Pons (tissue), 1 donor: ENCODE results near the gene RPP14.
A peak's percentile ranks its signal among the peaks of the same experiment; 100 is the strongest.

ENCODE experiments used
- DNase-seq: peaks from one replicate; pipeline ENCODE4 v3.0.0-alpha.2; 2016; ENCODE audit warnings: low spot score

Gene RPP14

GRCh38 chr3:58291671-58292338 lies 14.2 kb upstream of the RPP14 start:
- no peak for DNase-seq

DNA sequence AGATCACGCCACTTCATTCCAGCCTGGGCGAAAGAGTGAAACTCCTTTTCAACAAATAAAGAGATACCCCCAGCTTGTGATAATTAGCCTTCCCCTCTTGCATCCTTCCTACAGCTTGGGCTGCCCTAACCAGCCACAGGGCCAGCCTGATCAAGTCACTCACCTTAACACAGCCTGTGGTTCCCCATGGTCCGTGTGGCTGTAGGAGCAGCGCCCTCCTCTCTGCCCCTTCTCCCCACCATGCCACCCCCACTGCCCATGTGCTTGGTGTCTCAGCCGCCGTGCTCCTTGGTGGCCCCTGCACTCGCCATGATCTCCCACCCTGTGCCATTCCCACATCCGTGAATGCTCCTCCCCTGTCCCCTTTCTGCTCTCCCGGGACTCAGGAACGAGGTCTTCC lies 13.2 kb upstream of the RPP14 start:
- DNase-seq = no peak

DNA sequence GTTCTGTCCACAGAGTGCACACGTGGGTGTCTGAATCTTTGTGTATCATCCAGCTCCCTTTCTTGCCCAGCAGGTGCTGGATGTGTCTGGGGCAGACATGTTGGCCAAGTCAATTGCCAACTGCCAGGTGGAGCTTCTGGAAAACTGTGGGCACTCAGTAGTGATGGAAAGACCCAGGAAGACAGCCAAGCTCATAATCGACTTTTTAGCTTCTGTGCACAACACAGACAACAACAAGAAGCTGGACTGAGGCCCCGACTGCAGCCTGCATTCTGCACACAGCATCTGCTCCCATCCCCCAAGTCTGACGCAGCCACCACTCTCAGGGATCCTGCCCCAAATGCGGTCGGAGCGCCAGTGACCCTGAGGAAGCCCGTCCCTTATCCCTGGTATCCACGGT lies 12.5 kb upstream of the RPP14 start:
- peak; percentile 80 for DNase-seq

DNA sequence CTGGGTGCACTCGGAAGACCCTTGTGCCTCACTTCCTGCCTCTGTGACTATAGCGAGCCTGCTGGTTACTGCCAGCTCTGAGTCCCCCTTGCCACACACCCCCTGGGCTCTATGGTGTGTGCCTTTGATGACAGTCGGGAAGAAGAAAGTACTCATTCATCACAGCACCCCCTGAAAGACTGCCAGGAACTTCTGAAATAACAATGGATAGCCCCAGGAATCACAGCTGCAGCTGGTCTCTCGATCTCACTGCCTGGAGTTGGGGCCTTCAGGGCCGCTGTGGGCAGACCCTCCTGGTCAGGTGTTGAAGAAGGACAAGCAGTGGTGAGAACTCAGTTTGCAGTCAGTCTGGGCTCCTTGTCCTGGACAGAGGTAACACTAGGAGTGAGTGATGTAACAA lies 9.8 kb upstream of the RPP14 start:
- DNase-seq = peak; percentile 98

DNA sequence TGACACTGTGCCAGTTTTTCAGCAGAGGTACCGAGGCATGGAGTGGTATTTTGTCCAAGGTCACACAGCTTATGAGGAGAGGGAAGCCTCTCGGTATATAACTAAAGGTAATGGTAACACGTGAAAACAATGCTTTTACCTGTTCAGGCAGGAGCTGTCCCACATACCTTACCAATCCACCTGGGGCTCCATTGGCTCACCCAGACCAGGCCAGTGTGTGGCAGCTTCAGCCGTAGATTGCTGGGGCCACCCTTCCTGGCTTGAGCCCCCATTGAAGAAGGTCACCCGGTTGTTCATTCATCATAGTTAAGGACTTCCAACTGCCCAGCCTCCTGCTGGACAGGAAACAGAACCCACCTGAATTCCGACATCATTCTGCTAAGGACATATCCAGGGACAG lies 9.2 kb upstream of the RPP14 start:
- no peak for DNase-seq

DNA sequence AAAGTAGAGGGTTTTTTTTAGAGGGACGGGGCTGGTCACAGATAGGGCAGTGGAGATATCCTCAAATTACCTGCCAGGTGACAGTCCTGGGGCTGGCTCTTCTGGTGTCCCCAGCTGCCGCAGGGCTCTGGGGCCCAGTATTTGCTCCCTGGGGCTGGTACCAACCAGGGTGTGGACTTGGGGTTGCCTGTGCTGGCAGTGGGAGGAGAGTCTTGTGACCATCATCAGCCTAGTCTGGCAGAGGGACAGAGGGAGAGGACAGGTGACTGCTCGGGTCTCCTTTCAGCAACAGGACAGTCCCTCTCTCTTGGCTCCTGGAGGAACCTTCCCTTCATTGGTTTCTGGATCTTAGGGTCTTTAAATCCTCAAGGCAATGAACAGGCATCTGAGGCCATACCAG lies 7.9 kb upstream of the RPP14 start:
- DNase-seq = no peak

GRCh38 chr3:58299075-58299474 lies 7.0 kb upstream of the RPP14 start:
- DNase-seq = no peak

- peak; percentile 73 for DNase-seq
These were observed 6.1 kb upstream of the RPP14 start for GRCh38 chr3:58299839-58300516.

DNA sequence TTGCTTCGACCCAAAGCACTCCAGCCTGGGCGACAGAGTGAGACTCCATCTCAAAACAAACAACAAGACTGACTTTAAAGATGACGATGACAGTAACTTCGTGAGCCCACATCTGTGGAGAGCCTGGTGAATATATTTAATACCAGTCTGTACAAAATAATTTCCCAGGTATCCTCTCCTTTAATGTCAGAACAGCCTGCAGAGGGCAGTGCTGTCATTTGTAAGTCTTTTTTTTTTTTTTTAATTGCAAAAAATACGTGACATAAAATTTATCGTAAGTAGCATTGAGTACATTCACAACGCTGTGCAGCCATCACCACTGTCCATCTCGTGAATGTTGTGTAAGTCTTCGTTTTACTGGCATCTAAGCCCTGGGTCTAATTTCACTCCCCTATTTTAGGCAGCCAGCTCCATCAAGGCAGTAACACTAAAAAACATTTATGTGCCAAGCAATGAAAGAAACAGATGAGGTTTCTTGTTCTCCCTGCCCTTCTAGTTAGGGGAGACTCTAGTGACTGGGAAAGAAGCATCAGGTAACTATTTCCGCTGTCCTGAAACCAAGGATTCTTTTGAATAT lies 1.7 kb downstream of the RPP14 start:
- no peak for DNase-seq

- no peak for DNase-seq
These were observed 2.7 kb downstream of the RPP14 start for GRCh38 chr3:58308728-58309127.

- no peak for DNase-seq
These were observed 11.8 kb downstream of the RPP14 start for GRCh38 chr3:58317811-58318210.

DNA sequence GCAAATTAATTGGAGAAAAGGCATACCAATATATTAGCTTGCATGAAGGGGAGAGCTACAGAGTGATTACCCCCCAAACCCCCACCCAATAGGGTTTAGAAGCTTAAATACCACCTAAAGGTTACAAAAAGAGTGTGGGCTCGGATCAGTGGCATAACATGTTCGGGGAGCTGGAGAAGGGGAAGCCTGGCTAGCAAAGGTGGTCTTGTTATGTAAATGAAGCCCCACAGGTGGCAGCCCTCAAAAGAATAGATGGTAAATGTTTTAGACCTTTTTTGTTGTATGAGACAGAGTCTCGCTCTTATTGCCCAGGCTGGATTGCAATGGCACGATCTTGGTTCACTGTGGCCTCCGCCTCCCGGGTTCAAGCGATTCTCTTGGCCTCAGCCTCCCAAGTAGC lies 15.7 kb downstream of the RPP14 start:
- DNase-seq = no peak

- DNase-seq = no peak
These were observed 16.7 kb downstream of the RPP14 start for GRCh38 chr3:58322793-58323192.

DNA sequence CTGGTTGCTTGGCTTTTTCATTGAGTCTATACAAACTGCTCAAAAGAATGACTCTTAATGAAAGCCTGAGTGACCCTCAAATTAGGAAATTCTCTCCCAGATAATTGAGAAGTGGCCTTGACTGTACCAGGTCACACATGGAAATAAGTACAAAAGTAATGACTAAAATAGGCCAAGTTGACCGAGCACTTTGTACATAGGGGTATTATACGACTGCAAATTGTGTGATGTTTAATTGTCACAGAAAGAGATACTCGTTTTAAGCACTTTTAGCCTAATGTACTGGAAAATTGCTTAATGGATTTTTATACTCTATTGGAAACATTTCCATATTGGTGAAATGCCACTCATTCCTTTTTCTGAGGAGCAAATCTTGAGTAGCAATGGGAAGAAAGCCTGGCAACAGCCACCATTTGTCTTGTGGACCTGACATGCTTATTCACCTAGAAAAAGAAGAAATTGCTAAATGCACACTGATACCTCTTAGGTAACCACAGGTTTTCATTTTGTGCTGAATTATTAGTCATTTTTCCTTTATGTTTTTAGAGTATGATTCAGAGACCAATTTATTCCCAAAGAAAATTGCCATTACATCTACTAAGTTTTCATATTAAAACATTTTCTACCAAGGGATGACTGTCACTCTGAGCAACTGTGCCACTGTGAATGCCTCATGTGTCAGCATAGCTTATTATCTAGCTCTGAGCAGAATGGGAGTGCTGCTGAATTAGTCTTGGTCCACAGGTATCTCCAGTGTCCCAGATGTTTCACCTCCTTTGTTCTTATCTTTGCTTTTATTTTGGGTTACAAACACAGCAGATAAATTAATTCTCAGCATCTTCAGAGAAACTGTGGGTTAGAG lies 17.7 kb downstream of the RPP14 start:
- no peak for DNase-seq

DNA sequence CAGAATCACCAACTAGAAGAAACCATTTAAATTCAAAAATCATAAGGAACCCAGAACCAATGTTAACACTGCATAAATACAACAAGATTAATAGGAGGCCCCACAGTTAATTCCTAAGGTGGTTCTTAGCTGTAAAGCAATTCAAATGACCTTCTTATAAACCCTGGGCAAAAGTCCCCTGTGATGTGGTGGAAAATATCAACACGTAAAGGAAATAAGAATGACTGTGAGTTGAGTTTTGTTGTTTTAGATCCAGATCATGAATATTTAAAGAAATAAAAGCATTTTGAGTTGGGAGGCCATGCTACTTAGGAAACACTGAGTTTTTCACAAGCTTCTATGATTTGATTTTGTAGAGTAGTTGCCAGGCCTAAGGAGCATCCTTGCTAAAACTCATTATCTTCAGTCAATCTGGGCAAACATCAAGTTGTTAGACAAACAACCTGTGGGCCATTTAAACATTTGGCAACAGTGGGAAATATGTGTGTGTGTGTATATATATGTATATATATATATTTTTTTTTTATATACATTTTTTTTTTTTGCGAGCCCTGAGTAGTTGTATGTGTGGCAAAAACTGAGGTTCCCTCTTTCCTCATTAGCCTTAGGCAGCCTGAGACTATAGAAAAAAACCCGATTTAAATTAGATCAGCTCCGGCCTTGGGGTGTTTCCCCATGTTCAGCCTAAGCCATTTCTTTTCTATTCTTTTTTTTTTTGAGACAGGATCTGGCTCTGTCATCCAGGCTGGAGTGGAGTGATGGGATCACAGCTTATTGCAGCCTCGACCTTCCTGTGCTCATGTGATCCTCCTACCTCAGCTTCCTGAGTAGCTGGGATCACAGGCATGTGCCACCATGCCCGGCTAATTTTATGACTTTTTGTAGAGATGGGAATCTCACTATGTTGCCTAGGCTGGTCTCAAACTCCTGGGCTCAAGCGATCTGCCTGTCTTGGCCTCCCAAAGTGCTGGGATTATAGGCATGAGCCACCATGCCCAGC lies 18.6 kb downstream of the RPP14 start:
- DNase-seq = no peak

- no peak for DNase-seq
These were observed 19.5 kb downstream of the RPP14 start for GRCh38 chr3:58325525-58325992.

GRCh38 chr3:58326267-58326900 lies 20.3 kb downstream of the RPP14 start:
- DNase-seq = no peak

DNA sequence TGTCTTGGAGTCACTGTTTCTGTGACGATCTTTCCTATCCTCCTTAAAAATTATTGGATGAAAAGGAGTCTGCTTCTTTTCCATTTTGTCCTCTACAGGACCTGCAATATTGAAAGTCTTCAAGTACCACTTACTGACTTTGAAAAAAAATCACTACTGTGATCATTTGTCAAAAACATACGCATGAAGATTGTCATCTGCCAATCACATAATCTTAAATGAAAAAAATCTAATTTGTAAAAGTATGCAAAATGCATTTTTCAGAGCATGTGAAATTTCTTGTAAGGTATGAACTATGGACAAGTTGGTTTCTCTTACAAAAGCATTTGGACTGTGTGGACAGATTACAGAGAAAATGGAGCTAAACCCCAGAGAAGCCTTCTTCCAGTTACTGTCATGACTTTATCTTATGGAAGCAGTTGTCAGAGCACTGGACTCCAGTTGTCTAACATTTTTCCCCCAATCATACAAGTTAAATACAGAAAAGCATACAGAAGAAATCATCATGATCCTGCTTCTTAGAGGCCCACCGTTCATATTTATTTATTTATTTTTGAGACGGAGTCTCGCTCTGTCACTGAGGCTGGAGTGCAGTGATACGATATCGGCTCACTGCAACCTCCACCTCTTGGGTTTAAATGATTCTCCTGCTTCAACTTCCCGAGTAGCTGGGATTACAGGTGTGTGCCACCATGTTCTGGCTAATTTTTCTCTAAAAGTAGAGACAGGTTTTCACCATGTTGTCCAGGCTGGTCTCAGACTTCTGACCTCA lies 23.3 kb downstream of the RPP14 start:
- DNase-seq = no peak

DNA sequence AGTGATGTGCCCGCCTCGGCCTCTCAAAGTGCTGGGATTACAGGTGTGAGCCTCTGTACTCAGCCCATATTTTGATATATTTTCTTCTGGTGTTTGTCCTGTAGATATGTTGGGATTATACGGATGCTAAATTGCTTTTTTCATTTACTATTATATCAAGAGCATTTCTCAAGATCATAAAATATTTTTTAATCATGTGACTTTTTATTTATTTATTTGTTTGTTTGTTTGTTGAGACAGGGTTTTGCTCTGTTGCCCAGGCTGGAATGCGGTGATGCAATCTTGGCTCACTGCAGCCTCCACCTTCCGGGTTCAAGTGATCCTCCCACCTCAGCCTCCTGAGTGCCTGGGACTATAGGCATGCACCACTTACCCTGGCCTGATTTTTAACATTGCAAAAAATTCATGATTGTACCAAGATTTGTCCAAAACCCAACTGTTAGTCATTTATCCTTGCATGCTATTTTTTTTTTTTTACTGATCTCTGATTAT lies 23.9 kb downstream of the RPP14 start:
- no peak for DNase-seq
